ENCODE results near the gene LRRC52. TPM values are rescaled to one million over a fixed set of nuclear protein-coding genes. Genes with fewer than 3 reads are reported as not detected.

Gene LRRC52
- total RNA-seq, 1 experiment from 2014 or later: not detected

DNA sequence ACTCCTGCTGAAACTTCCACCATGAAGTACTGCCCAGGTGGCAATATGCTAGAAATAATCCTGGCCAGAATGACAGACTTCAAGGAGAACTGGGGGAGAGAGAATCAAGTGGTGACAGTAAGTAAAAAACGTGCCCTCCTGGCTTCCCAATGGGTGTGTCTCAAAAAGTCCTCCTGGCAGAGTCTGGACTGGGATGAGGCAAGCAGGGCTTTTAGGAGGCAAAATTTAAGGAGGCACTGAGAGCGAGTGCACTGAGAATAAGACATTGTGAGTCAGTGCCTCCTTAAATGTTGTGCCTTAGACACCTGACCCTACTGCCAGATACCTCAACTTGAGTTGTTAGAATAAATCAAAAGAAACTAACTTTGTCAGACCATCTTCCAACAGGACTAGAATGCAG lies 2.2 kb downstream of the LRRC52 start:
- no peaks in the 10 kb centered on the region for H3K4me1 ChIP-seq (replicated peaks)
- H3K27ac ChIP-seq: no peak overlapping the region
- no peak for DNase-seq (ENCODE audit: low read depth in 1 of 2, low spot score in 2 of 2)
- no peaks in the 10 kb centered on the region for H3K9me3 ChIP-seq (replicated peaks)
- H3K27me3 ChIP-seq (replicated peaks): no peaks in the 10 kb centered on the region
- H3K4me3 ChIP-seq: no peak overlapping the region
- H3K36me3 ChIP-seq: no peaks in the 10 kb centered on the region

DNA sequence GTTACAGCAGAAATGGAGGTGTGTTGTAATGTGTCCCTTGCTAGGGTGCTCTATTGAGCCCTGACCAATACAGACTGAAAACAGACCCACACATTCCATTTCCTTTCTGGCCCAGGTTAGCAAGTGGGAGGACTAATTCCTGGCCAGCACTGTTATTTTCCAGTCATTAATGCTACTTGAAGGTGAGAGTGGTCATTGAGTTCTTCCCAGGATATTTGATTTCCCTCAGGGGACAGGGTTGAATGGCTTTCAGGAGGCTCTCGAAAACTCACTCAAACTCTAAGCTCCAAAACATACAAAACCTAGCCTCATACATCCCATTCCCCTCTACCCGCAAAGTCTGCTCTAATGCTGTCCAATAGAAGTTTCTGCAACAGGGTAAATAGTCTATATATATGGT lies 6.2 kb downstream of the LRRC52 start:
- Histone ChIP-seq H3K27ac (no peak overlapping the region), H3K9me3 (replicated peaks) (no peaks in the 10 kb centered on the region), H3K27me3 (replicated peaks) (no peaks in the 10 kb centered on the region; the same call in 1 of the 2 replicates), H3K4me3 (no peak overlapping the region), H3K36me3 (no peaks in the 10 kb centered on the region), H3K4me1 (replicated peaks) (no peaks in the 10 kb centered on the region)
- DNase-seq (ENCODE audit: low read depth in 1 of 2, low spot score in 2 of 2): no peak

DNA sequence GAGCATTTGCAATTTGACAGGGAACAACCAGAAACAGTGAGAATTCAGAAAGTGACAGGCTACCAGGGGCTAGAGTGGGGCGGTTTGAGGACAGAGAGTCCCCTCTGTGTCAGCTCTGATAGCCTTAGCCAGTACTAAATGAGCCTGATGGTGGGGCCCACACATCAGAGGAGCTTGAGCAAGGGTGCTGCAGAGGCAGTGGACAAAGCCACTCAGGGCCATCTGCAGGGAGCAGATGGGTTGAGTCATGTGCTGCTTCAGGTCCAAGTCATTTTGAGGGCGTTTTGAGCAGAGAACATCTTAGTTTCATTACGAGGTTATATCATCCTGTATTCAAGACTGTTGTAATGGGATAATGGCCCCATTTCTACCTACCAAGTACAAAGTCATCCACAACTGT lies 7.7 kb downstream of the LRRC52 start:
- Histone ChIP-seq H3K4me3 (no peak overlapping the region), H3K27me3 (replicated peaks) (no peaks in the 10 kb centered on the region; the same call in 1 of the 2 replicates), H3K4me1 (replicated peaks) (no peaks in the 10 kb centered on the region), H3K36me3 (no peaks in the 10 kb centered on the region), H3K27ac (no peak overlapping the region), H3K9me3 (replicated peaks) (no peaks in the 10 kb centered on the region)
- DNase-seq (ENCODE audit: low read depth in 1 of 2, low spot score in 2 of 2): no peak

DNA sequence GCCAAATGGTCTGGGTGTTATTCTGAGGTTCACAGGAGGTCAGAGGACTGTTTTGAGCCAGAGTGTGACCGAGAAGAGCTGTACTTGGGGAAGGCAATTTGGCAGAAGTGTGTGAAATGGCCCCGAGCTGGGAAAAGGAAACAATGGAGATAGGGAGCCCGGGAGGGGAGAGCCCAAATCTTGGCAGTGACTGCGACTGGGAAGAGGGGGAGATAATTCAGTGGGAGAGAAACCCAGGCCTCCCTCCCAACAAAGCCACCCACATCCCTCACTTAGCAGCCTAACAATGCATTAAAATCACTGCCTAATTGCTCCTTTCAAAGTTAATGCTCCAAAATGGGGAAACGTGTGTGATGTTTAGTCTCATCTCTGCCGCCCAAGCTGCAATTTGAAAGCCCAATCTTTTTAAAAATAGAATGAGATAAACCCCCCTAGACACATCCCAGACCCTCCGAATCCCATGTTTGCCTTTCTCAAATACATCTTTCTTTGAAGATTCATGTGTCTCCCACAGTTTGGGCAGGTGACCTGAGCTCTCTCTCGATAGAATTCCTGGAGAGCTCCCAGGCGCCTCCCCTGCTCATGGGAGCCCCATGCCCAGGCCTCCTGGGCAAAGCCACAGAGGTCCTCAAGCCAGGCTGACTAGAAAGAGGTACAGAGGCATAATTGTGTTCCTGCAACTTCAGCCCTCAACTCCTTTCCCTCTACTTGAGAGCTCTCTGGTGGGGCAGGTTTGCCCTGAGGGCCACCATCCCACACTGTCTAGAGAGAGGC lies 17.3 kb downstream of the LRRC52 start:
- Histone ChIP-seq H3K36me3 (no peaks in the 10 kb centered on the region), H3K4me1 (replicated peaks) (no peaks in the 10 kb centered on the region), H3K4me3 (no peak overlapping the region), H3K27me3 (replicated peaks) (peaks cover 10% of the 10 kb centered on the region; the same call in 1 of the 2 replicates), H3K9me3 (replicated peaks) (no peaks in the 10 kb centered on the region), H3K27ac (no peak overlapping the region)
- DNase-seq (ENCODE audit: low read depth in 1 of 2, low spot score in 2 of 2): no peak

DNA sequence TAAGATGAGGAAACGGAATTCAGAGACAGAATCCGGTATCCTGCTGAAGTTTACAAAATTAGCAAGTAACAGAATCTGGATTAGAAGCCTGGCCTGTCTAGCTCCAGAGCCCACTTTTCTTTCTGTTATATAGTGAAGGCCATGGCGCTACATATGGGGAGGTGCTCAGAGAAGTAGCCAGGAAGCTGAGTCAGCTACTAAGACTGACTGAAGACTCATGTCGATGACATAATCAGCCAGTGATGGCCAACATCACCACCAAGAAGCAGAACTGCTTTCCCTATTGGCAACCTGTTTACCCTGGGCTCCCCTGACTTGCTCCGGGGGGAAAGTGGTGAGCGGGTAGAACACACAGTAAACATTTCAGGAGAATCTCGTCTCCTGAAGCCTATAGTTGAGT lies 18.8 kb downstream of the LRRC52 start:
- Histone ChIP-seq H3K4me1 (replicated peaks) (no peaks in the 10 kb centered on the region), H3K27me3 (replicated peaks) (peaks cover 10% of the 10 kb centered on the region; the same call in 1 of the 2 replicates), H3K4me3 (no peak overlapping the region), H3K27ac (no peak overlapping the region), H3K36me3 (no peaks in the 10 kb centered on the region), H3K9me3 (replicated peaks) (no peaks in the 10 kb centered on the region)
- DNase-seq (ENCODE audit: low read depth in 1 of 2, low spot score in 2 of 2): no peak

DNA sequence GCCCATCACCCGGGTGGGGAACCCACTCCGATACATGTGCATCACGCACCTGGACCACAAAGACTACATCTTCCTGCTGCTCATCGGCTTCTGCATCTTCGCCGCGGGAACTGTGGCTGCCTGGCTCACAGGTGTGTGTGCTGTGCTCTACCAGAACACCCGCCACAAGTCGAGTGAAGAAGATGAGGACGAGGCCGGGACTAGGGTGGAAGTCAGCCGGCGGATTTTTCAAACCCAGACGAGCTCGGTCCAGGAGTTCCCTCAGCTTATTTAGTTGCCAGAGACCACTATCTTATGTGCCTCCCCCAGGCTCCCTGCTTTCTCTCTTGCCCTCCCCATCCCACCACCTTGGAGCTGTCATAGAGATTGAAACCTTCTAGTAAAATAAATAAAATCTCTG lies 19.8 kb downstream of the LRRC52 start:
- Histone ChIP-seq H3K4me1 (replicated peaks) (no peaks in the 10 kb centered on the region), H3K27ac (no peak overlapping the region), H3K9me3 (replicated peaks) (no peaks in the 10 kb centered on the region), H3K27me3 (replicated peaks) (peaks cover 10% of the 10 kb centered on the region; the same call in 1 of the 2 replicates), H3K36me3 (no peaks in the 10 kb centered on the region), H3K4me3 (no peak overlapping the region)
- no peak for DNase-seq (ENCODE audit: low read depth in 1 of 2, low spot score in 2 of 2)

DNA sequence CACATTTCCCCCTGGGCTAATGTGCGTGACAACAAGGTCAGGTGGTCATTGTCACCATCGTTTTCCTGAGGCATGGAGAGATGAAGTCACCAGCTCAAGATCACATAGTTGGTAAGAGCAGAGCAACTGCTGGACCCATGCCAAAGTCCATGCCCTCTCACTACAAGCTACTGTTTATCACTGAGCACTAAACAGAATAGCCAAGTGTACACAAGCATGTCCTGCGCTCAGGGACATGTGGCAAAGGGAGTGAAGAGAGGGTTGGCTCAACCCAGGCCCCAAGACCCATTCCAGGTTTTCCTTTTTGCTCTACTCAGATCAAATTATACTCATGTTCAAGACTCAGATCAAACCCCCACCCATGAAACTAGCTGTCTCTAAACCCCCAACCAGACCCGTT lies 20.8 kb downstream of the LRRC52 start:
- Histone ChIP-seq H3K36me3 (no peaks in the 10 kb centered on the region), H3K9me3 (replicated peaks) (no peaks in the 10 kb centered on the region), H3K27me3 (replicated peaks) (peaks cover 10% of the 10 kb centered on the region; the same call in 1 of the 2 replicates), H3K4me1 (replicated peaks) (no peaks in the 10 kb centered on the region), H3K27ac (no peak overlapping the region), H3K4me3 (no peak overlapping the region)
- no peak for DNase-seq (ENCODE audit: low read depth in 1 of 2, low spot score in 2 of 2)

DNA sequence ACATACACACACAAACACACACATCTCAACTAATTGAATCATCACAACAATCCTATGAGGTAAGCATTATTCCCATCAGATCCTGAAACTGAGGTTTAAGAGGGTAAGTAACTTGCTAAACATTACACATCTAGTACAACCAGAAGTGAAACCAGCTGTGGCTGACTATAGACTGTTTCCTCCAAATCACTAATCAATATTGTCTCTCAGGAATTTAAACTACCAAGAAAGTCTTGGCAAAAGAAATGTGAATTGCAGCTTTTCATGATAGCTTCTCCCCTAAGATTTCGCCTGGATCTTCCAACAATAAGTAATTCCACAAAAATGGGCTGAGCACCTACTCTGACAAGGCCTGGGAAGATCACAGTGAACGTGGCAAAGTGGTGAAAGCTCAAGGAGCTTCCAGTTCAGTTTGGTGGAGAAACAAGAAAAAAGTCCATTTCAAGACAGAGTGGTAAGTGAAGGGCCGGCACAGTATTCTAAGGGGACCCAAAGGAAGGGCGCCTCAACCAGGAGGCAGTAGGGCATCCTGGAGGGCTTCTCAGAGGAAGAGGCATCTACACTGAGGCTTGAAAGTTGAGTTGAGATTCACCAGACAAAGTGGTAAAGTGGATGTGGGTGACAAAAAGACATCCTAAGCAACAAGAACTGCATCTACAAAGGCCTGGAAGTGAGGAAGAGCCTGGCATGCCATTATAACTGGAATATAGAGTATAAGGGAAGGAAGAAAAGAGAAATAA lies 22.1 kb downstream of the LRRC52 start:
- H3K4me3 ChIP-seq: no peak overlapping the region
- H3K27ac ChIP-seq: no peak overlapping the region
- no peaks in the 10 kb centered on the region for H3K9me3 ChIP-seq (replicated peaks)
- no peaks in the 10 kb centered on the region for H3K36me3 ChIP-seq
- H3K4me1 ChIP-seq (replicated peaks): no peaks in the 10 kb centered on the region
- no peak for DNase-seq (ENCODE audit: low read depth in 1 of 2, low spot score in 2 of 2)
- peaks cover 11% of the 10 kb centered on the region; the same call in 1 of the 2 replicates for H3K27me3 ChIP-seq (replicated peaks)

DNA sequence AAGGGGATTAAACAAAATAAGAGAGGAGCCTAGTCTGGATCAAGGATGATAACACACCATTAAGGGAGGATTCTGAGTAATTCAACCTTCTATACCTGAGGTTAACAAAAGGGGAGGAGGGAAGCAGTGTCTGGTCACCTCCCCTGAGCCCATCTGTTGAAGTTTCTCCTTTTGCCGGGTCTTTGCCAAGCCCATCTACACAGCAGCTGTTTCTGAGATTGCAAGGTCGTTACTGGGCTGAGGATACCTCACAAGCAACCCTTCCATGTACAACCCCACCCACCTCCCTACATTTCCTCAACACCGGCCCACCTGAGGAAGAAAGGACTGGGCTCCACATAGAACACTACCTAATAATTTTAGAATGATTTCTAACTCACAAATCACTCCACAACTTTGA lies 26.3 kb downstream of the LRRC52 start:
- Histone ChIP-seq H3K27me3 (replicated peaks) (peaks cover 12% of the 10 kb centered on the region; the same call in 1 of the 2 replicates), H3K9me3 (replicated peaks) (no peaks in the 10 kb centered on the region), H3K27ac (no peak overlapping the region), H3K4me3 (no peak overlapping the region), H3K4me1 (replicated peaks) (no peaks in the 10 kb centered on the region), H3K36me3 (no peaks in the 10 kb centered on the region)
- no peak for DNase-seq (ENCODE audit: low read depth in 1 of 2, low spot score in 2 of 2)

DNA sequence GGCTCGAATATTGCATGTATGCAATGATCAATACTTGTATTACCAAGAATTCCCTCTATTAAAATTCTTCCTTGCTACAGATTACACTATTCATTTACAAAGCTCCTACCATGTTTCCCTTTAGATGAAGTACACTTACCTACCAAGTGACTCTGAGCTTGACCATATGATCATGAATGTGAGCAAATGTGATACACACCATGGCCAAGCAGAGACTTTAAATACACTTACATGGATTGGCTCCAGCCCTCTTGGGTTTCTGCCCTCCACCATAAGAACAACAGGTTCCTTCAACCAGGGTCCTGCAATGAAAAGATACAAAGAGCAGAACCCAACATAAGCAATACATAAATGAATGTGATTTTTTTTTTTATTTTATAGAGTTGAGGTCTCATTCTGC lies 30.0 kb downstream of the LRRC52 start:
- no peak overlapping the region for H3K27ac ChIP-seq
- H3K9me3 ChIP-seq (replicated peaks): no peaks in the 10 kb centered on the region
- H3K4me3 ChIP-seq: no peak overlapping the region
- no peaks in the 10 kb centered on the region for H3K36me3 ChIP-seq
- peaks cover 20% of the 10 kb centered on the region; the same call in 1 of the 2 replicates for H3K27me3 ChIP-seq (replicated peaks)
- DNase-seq (ENCODE audit: low read depth in 1 of 2, low spot score in 2 of 2): no peak
- H3K4me1 ChIP-seq (replicated peaks): no peaks in the 10 kb centered on the region

DNA sequence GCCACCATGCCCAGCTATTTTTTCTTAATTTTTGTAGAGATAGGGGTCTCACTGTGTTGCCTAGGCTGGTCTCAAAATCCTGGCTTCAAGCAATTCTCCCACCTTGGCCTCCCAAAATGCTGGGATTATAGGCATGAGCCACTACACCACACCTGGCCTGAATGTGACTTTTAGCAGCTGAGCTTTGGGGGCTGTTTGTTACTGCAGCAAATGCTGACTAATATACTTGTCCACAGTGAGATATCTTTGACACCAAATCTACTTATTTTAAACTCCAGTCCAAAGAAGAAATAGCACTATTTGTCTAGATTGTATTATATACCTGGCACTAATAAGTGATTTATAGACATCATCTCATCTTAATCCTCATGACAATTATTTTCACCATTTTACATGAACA lies 30.5 kb downstream of the LRRC52 start:
- Histone ChIP-seq H3K27me3 (replicated peaks) (peaks cover 20% of the 10 kb centered on the region; the same call in 1 of the 2 replicates), H3K36me3 (no peaks in the 10 kb centered on the region), H3K4me3 (no peak overlapping the region), H3K27ac (no peak overlapping the region), H3K9me3 (replicated peaks) (no peaks in the 10 kb centered on the region), H3K4me1 (replicated peaks) (no peaks in the 10 kb centered on the region)
- DNase-seq (ENCODE audit: low read depth in 1 of 2, low spot score in 2 of 2): no peak

DNA sequence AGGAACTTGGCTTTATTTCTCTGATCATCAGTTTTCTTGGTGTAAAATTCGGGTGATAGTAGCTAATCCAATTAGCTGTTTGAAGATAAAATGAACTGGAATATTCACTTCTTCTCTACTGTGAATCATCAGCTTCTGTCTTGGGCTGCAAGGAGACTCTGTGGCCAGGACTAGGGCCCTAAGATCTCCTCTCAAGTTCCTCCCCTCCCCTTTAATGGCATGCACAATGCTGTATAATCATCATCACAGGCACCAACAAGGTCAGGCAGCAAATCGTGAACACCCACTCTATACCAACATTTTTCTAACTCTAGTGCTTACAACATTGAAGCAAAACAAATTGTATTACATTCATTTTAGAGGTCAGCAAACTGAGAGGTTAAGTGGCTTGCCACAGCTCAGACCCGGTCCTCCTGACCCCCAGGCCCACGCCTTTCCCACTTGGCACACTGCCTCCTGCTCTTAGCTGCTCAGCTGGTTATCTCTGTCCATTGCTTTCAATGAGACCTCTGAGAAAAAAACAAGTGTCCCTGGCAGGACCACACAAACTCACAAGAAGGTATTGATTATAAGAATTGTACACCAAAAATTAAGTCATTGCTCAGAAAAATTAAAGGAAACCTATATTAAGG lies 31.8 kb downstream of the LRRC52 start:
- Histone ChIP-seq H3K9me3 (replicated peaks) (no peaks in the 10 kb centered on the region), H3K27ac (no peak overlapping the region), H3K4me1 (replicated peaks) (no peaks in the 10 kb centered on the region), H3K4me3 (no peak overlapping the region), H3K27me3 (replicated peaks) (peaks cover 15% of the 10 kb centered on the region; the same call in 1 of the 2 replicates), H3K36me3 (no peaks in the 10 kb centered on the region)
- DNase-seq (ENCODE audit: low read depth in 1 of 2, low spot score in 2 of 2): no peak

DNA sequence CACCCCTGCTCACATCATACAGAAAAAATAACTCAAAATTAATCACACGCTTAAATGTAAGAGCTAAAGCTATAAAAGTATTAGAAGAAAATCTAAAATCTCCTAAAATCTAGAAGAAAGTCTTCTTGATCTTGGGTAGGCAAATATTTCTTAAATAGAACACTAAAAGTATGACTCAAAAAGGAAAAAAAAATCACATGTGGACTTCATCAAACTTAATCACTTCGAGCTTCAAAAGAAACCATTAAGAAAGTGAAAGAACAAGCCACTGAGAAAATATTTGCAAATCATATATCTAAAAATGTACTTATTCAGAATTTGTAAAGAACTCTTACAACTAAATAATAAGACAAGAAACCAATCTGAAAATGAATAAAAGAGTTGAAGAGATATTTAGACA lies 32.7 kb downstream of the LRRC52 start:
- no peak for DNase-seq (ENCODE audit: low read depth in 1 of 2, low spot score in 2 of 2)
- H3K27ac ChIP-seq: no peak overlapping the region
- no peaks in the 10 kb centered on the region for H3K9me3 ChIP-seq (replicated peaks)

DNA sequence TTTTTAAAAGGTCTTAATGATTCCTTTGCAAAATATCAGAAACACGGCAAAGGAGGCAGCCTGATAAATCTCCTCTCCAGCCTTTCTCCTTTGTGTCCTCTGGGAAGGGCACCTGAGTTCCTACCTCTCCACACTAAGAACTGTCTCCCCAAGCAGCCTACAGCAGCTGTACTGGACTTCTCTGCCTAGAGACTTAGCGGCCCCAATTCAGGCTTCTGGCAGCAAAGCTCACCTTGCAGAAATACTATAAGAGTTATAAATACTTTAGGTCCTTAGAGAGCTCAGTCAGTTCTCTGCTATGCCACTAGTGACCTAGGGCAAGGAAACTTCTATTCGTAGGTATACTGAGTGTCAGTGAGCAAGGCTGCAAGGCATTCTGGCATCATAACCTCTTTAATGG lies 33.9 kb downstream of the LRRC52 start:
- DNase-seq (ENCODE audit: low read depth in 1 of 2, low spot score in 2 of 2): no peak
- no peaks in the 10 kb centered on the region for H3K36me3 ChIP-seq
- peaks cover 8% of the 10 kb centered on the region; the same call in 1 of the 2 replicates for H3K27me3 ChIP-seq (replicated peaks)
- no peaks in the 10 kb centered on the region for H3K4me1 ChIP-seq (replicated peaks)
- no peak overlapping the region for H3K27ac ChIP-seq
- H3K9me3 ChIP-seq (replicated peaks): no peaks in the 10 kb centered on the region
- no peak overlapping the region for H3K4me3 ChIP-seq

More for the DNA sequence above, 32.7 kb downstream of the LRRC52 start:
- H3K36me3 ChIP-seq: no peaks in the 10 kb centered on the region
- H3K4me1 ChIP-seq (replicated peaks): no peaks in the 10 kb centered on the region
- H3K4me3 ChIP-seq: no peak overlapping the region
- peaks cover 11% of the 10 kb centered on the region; the same call in 1 of the 2 replicates for H3K27me3 ChIP-seq (replicated peaks)
